Small intestine (tissue), 7 donors: ENCODE data around the gene CLIC5. TPM values are rescaled to one million over a fixed set of nuclear protein-coding genes. Genes with fewer than 3 reads are reported as not detected.

Source experiments
- DNase-seq, 2 donors: peaks; one replicate each; pipeline versions ENCODE4 v3.0.0 to v3.0.0-alpha.2; 2013
- FAIRE-seq: peaks from 2 replicates; lab custom pipeline; 2012; peaks lifted over from hg19 to GRCh38; lab: Jason Lieb, UNC
- H3K27ac ChIP-seq, 3 donors: one replicate each; pipeline ENCODE4 v1.5.1; 2013; ENCODE audit warnings: low read length in 2 of 3, mild to moderate bottlenecking in 2 of 3, control low read depth in 1 of 3, inconsistent platforms in 1 of 3, low read depth in 1 of 3, moderate library complexity in 1 of 3
- H3K27me3 ChIP-seq, 3 donors: one replicate each; pipeline ENCODE4 v1.6.1; 2013; ENCODE audit warnings: low read length in 3 of 3, inconsistent platforms in 1 of 3; ENCODE audit not compliant: control insufficient read depth in 3 of 3, insufficient read depth in 3 of 3
- H3K36me3 ChIP-seq, 3 donors: one replicate each; pipeline ENCODE4 v1.6.1; 2013; ENCODE audit warnings: low read length in 3 of 3, inconsistent platforms in 1 of 3, low read depth in 1 of 3, mild to moderate bottlenecking in 1 of 3, moderate library complexity in 1 of 3; ENCODE audit not compliant: control insufficient read depth in 3 of 3, insufficient read depth in 2 of 3
- H3K4me1 ChIP-seq, 3 donors: one replicate each; pipeline ENCODE4 v1.6.1; 2013; ENCODE audit warnings: low read length in 2 of 3, inconsistent platforms in 1 of 3, low read depth in 1 of 3, mild to moderate bottlenecking in 1 of 3, moderate library complexity in 1 of 3; ENCODE audit not compliant: control insufficient read depth in 3 of 3, insufficient read depth in 2 of 3
- H3K4me3 ChIP-seq, 3 donors: one replicate each; pipeline ENCODE4 v1.5.1; 2013; ENCODE audit warnings: low read length in 3 of 3, control low read depth in 1 of 3, inconsistent platforms in 1 of 3, low read depth in 1 of 3, mild to moderate bottlenecking in 1 of 3, moderate library complexity in 1 of 3
- H3K9me3 ChIP-seq, 2 donors: one replicate each; pipeline ENCODE4 v1.6.1; 2013; ENCODE audit warnings: low read depth in 1 of 2, low read length in 1 of 2; ENCODE audit not compliant: control insufficient read depth in 2 of 2, insufficient read depth in 1 of 2
- WGBS, 3 donors: extraction: QIAGEN DNeasy Blood & Tissue Kit; methylation state at CpG; one replicate each; pipeline ENCODE4 v1.1.7; 2013; 5-methylcytosine and 5-hydroxymethylcytosine counted together
- polyA plus RNA-seq, 4 donors: library from polyadenylated mRNA; stranded (reverse) in 3 of 4; unstranded in 1 of 4; fragments of 200-250 nt in 3 of 4; fragments of 120-200 nt in 1 of 4; gene quantifications; one replicate each; pipeline versions ENCODE4 v1.2.1 to v1.2.3, GENCODE V29; 2013
- donor health status: healthy with polysubstance abuse.
- donor health status: control.
- donor health status: control.
- donor health status: Bipolar disorder and iron deficiency.
- donor health status: healthy.

CLIC5 gene
- polyA plus RNA-seq, 4 donors = 9.3 to 65.7 (median 21.8) TPM

DNA sequence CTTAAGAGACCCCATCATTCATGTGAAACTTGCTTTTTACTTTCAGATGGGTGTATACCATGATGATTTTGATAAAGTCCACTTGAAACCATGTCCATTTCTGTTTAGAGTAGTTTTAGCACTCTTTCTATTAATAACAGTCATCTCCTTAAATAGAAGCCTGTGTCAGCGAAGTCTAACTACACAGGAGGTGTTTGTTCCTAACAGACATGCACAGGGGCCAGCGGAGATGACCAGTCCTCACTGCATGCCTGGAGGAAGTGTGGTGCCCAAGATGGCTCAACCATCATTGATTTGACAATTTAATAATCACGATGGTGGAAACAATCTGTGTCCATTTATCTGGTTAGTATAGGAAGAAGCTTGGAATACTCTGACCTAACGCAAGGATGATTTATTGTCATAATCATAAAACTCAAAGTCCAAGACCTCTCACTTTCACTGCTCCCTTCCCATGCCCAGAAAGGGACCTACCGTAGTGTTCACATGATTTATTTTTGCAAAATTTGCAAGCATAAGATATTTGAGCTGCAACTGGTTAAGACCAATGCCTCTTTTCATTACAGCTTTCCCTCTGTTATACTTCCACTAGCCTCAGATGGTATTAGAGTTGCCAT, 31.0 kb upstream of the CLIC5 start:
- H3K36me3 ChIP-seq = peaks cover 0 to 7% (median 0%) of the 10 kb centered on the region in 3 donors
- peaks cover 6 to 23% (median 7%) of the 10 kb centered on the region in 3 donors for H3K4me1 ChIP-seq
- DNase-seq = peak; percentile 55 to 64
- no peak for FAIRE-seq
- H3K27ac ChIP-seq = no peak overlapping the region
- no peaks in the 10 kb centered on the region for H3K9me3 ChIP-seq
- WGBS, 3 donors = 52 to 72% (median 57%) methylated on average over 5 of the region's 5 CpGs
- no peaks in the 10 kb centered on the region for H3K27me3 ChIP-seq
- no peak overlapping the region for H3K4me3 ChIP-seq

- 48 to 72% (median 66%) methylated on average over 5 of the region's 5 CpGs for WGBS, 3 donors
- FAIRE-seq (peak; percentile 30), DNase-seq (peak; percentile 45 to 71)
- H3K36me3 ChIP-seq = peaks cover 0 to 7% (median 3%) of the 10 kb centered on the region in 3 donors
- no peaks in the 10 kb centered on the region for H3K9me3 ChIP-seq
- peaks cover 3 to 15% (median 6%) of the 10 kb centered on the region in 3 donors for H3K4me1 ChIP-seq
- H3K4me3 ChIP-seq = no peak overlapping the region
- H3K27me3 ChIP-seq = no peaks in the 10 kb centered on the region
- peak overlapping the region; percentile 8 to 68 (median 41) for H3K27ac ChIP-seq
Measured at GRCh38 chr6:46044881-46045617, 29.4 kb upstream of the CLIC5 start.

GRCh38 chr6:46042355-46042999, 26.8 kb upstream of the CLIC5 start:
- H3K27me3 ChIP-seq = no peaks in the 10 kb centered on the region
- peaks cover 0 to 5% (median 3%) of the 10 kb centered on the region in 3 donors for H3K36me3 ChIP-seq
- DNase-seq (peak; percentile 74 to 79), FAIRE-seq (no peak)
- H3K4me3 ChIP-seq = no peak overlapping the region
- H3K9me3 ChIP-seq = no peaks in the 10 kb centered on the region
- H3K4me1 ChIP-seq = peaks cover 3 to 12% (median 6%) of the 10 kb centered on the region in 3 donors
- WGBS, 3 donors = 32 to 55% (median 42%) methylated on average over 5 of the region's 5 CpGs
- H3K27ac ChIP-seq = no peak overlapping the region

DNA sequence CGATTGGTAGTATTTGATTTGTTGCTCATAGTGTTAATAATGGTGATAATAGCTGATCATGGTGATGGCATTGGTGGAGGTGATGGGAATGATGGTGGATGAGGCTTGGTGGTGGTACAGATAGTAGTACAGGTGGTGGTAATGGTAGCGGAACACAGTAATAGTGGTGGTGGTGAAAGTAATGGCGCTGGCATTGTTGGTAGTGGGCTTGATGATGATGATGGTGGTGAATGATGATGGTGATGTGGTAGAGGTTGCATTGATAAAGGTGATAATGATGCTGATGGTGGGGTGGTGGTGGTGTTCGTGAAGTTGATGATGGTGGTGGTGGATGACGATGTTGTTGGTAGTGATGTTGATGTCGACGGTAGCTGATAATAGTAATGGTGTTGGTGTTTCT, 24.6 kb upstream of the CLIC5 start:
- Histone ChIP-seq H3K27me3 (no peaks in the 10 kb centered on the region), H3K9me3 (no peaks in the 10 kb centered on the region), H3K4me1 (peaks cover 0 to 6% (median 2%) of the 10 kb centered on the region in 3 donors), H3K36me3 (peaks cover 0 to 5% (median 3%) of the 10 kb centered on the region in 3 donors), H3K4me3 (no peak overlapping the region), H3K27ac (no peak overlapping the region)
- FAIRE-seq (no peak), DNase-seq (no peak)
- 96 to 99% (median 96%) methylated on average over 7 of the region's 7 CpGs for WGBS, 3 donors

GRCh38 chr6:46039646-46040045, 24.0 kb upstream of the CLIC5 start:
- peaks cover 0 to 4% (median 0%) of the 10 kb centered on the region in 3 donors for H3K4me1 ChIP-seq
- no peak overlapping the region for H3K4me3 ChIP-seq
- FAIRE-seq = no peak
- peaks cover 0 to 5% (median 3%) of the 10 kb centered on the region in 3 donors for H3K36me3 ChIP-seq
- H3K9me3 ChIP-seq = no peaks in the 10 kb centered on the region
- H3K27ac ChIP-seq = no peak overlapping the region
- DNase-seq = no peak
- no peaks in the 10 kb centered on the region for H3K27me3 ChIP-seq

- H3K36me3 ChIP-seq = peaks cover 0 to 3% (median 2%) of the 10 kb centered on the region in 3 donors
- no peaks in the 10 kb centered on the region for H3K9me3 ChIP-seq
- H3K4me1 ChIP-seq = no peaks in the 10 kb centered on the region
- no peak overlapping the region for H3K27ac ChIP-seq
- H3K27me3 ChIP-seq = no peaks in the 10 kb centered on the region
- 92 to 100% (median 95%) methylated on average over 1 of the region's 1 CpG for WGBS, 3 donors
- DNase-seq (no peak), FAIRE-seq (no peak)
- no peak overlapping the region for H3K4me3 ChIP-seq
Measured at GRCh38 chr6:46036911-46037310, 21.3 kb upstream of the CLIC5 start.

- WGBS, 3 donors = 61 to 65% (median 64%) methylated on average over 1 of the region's 1 CpG
- H3K27ac ChIP-seq = no peak overlapping the region
- no peaks in the 10 kb centered on the region for H3K27me3 ChIP-seq
- no peak for FAIRE-seq
- no peak for DNase-seq
- H3K36me3 ChIP-seq = peaks cover 0 to 2% (median 2%) of the 10 kb centered on the region in 3 donors
- no peak overlapping the region for H3K4me3 ChIP-seq
- no peaks in the 10 kb centered on the region for H3K4me1 ChIP-seq
- H3K9me3 ChIP-seq = no peaks in the 10 kb centered on the region
Measured at GRCh38 chr6:46035242-46035641, 19.6 kb upstream of the CLIC5 start.

GRCh38 chr6:46032110-46032998, 16.7 kb upstream of the CLIC5 start:
- Histone ChIP-seq H3K27ac (no peak overlapping the region), H3K4me3 (no peak overlapping the region), H3K27me3 (no peaks in the 10 kb centered on the region), H3K4me1 (no peaks in the 10 kb centered on the region), H3K9me3 (no peaks in the 10 kb centered on the region), H3K36me3 (no peaks in the 10 kb centered on the region)
- WGBS, 3 donors = 80 to 83% (median 83%) methylated on average over 6 of the region's 6 CpGs
- DNase-seq (no peak), FAIRE-seq (no peak)
